GM12878 (cell line): ENCODE results near the gene SLC15A4. TPM values are rescaled to one million over a fixed set of nuclear protein-coding genes. Genes with fewer than 3 reads are reported as not detected.
A peak's percentile ranks its signal among the peaks of the same experiment; 100 is the strongest.

Source experiments
- ATF7 ChIP-seq: fragments of 450-650 bp; IDR thresholded peaks from 2 replicates; pipeline ENCODE4 v1.6.1; 2016; ENCODE audit warnings: low read depth, mild to moderate bottlenecking
- E2F4 ChIP-seq: IDR thresholded peaks from 2 replicates; pipeline ENCODE4 v1.6.1; 2012; ENCODE audit warnings: low read depth, low read length, improper control_type of control experiment
- E4F1 ChIP-seq: fragments of 450-650 bp; IDR thresholded peaks from 2 replicates; pipeline ENCODE4 v1.6.1; 2018; ENCODE audit warnings: borderline replicate concordance, mild to moderate bottlenecking; ENCODE audit not compliant: partially characterized antibody
- KDM1A ChIP-seq: fragments of 200-600 bp; sonication (generic); IDR thresholded peaks from 2 replicates; pipeline ENCODE4 v1.6.1; 2016; ENCODE audit warnings: borderline replicate concordance
- NFYB ChIP-seq: IDR thresholded peaks from 2 replicates; pipeline ENCODE4 v1.6.1; 2011; ENCODE audit warnings: low read depth, mild to moderate bottlenecking, low read length, improper control_type of control experiment, moderate library complexity; ENCODE audit not compliant: insufficient read depth
- NRF1 ChIP-seq: conservative IDR thresholded peaks from 2 replicates; pipeline ENCODE4 v1.6.1; 2011; ENCODE audit warnings: mild to moderate bottlenecking, low read depth, low read length, improper control_type of control experiment
- RELA ChIP-seq: fragments of 450-650 bp; IDR thresholded peaks from 2 replicates; pipeline ENCODE4 v1.8.0; 2014; ENCODE audit warnings: borderline replicate concordance; ENCODE audit not compliant: partially characterized antibody
- SP1 ChIP-seq: IDR thresholded peaks from one replicate; pipeline ENCODE4 v1.6.1; 2011; ENCODE audit warnings: low read depth, low read length
- SREBF2 ChIP-seq: IDR thresholded peaks from 2 replicates; pipeline ENCODE4 v1.6.1; 2012; ENCODE audit warnings: mild to moderate bottlenecking, low read length
- TBL1XR1 ChIP-seq: IDR thresholded peaks from 2 replicates; pipeline ENCODE4 v1.6.1; 2012; ENCODE audit warnings: low read depth, low read length, improper control_type of control experiment
- ZNF217 ChIP-seq: fragments of 450-650 bp; IDR thresholded peaks from 2 replicates; pipeline ENCODE4 v1.6.1; 2017; ENCODE audit warnings: antibody characterized with exemption, mild to moderate bottlenecking
- polyA plus RNA-seq, 11 experiments: library from polyadenylated mRNA; depleted of rRNA in 4 of 11; unstranded in 6 of 11; stranded (reverse) in 5 of 11; fragments of >200 nt; fragmentation: Nextera tagmentation in 4 of 11; fragmentation: Illumina TruSeq in 1 of 11; extraction: Ambion mirVana in 4 of 11; extraction: Trizol in 1 of 11; gene quantifications; 1 replicate in 1 of 11; 2 replicates in 10 of 11; pipeline versions ENCODE4 v1.2.1 to v1.2.3, GENCODE V29; 2011 to 2016; ENCODE audit warnings: inconsistent platforms in 2 of 11, missing spikeins in 2 of 11, low read depth in 1 of 11
- total RNA-seq, 4 experiments: library from RNA; depleted of rRNA in 3 of 4; stranded (reverse); fragments of >200 nt in 3 of 4; fragmentation: Illumina TruSeq in 1 of 4; extraction: Trizol in 1 of 4; gene quantifications; 2 replicates each; pipeline versions ENCODE4 v1.2.1 to v1.2.3, GENCODE V29; 2013 to 2021

SLC15A4 gene
- total and polyA plus RNA-seq, 10 of the 15 experiments (the other 5 are each of a cell fraction or from before 2014, with no cell fraction given), result 12.7 to 257 (median 36.6) TPM

GRCh38 chr12:128815779-128816642 lies 7.7 kb downstream of the SLC15A4 start (continued):
- no peak for TF ChIP-seq NRF1
- 0 out of 2 replicates have a peak, but pooled peaks have one; percentile 16 for TF ChIP-seq ATF7
- TF ChIP-seq E2F4, result no peak
- no peak for TF ChIP-seq KDM1A
- no peak for TF ChIP-seq RELA
- no peak for TF ChIP-seq SREBF2
- TF ChIP-seq E4F1, result no peak
- TF ChIP-seq NFYB, result no peak
- TF ChIP-seq SP1, result no peak
- TF ChIP-seq TBL1XR1, result 0 out of 2 replicates have a peak, but pooled peaks have one; percentile 21
- TF ChIP-seq ZNF217, result no peak
- TF ChIP-seq, all 136 proteins: peak for 21
